Neutrophil (primary cell): ENCODE measurements around the gene SYCN.

Experiments
- H3K27ac ChIP-seq: fragments of 200-600 bp; sonication (generic); 2 replicates; pipeline ENCODE4 v1.5.1; 2016; ENCODE audit warnings: mild to moderate bottlenecking, moderate library complexity
- H3K27me3 ChIP-seq: fragments of 200-600 bp; sonication (generic); 2 replicates; pipeline ENCODE4 v1.6.0; 2016; ENCODE audit warnings: mild to moderate bottlenecking
- H3K36me3 ChIP-seq: fragments of 200-600 bp; sonication (generic); 2 replicates; pipeline ENCODE4 v1.5.1; 2017
- H3K4me1 ChIP-seq, 2 experiments: fragments of 200-600 bp in 1 of 2; sonication (generic) in 1 of 2; 1 replicate in 1 of 2; 2 replicates in 1 of 2; pipeline versions ENCODE4 v1.5.1 to v1.6.1; 2013 to 2016; ENCODE audit warnings: low read depth in 1 of 2, low read length in 1 of 2, mild to moderate bottlenecking in 1 of 2, moderate library complexity in 1 of 2; ENCODE audit not compliant: control insufficient read depth in 1 of 2, insufficient read depth in 1 of 2
- H3K4me3 ChIP-seq, 2 experiments: fragments of 200-600 bp in 1 of 2; sonication (generic) in 1 of 2; 1 replicate in 1 of 2; 2 replicates in 1 of 2; pipeline ENCODE4 v1.5.1; 2013 to 2016; ENCODE audit warnings: low read depth in 1 of 2, low read length in 1 of 2, mild to moderate bottlenecking in 1 of 2, moderate library complexity in 1 of 2
- H3K9me3 ChIP-seq: fragments of 200-600 bp; sonication (generic); 2 replicates; pipeline ENCODE4 v1.5.1; 2016
- CTCF ChIP-seq: fragments of 200-600 bp; sonication (generic); IDR thresholded peaks from 2 replicates; pipeline ENCODE4 v1.5.1; 2016; ENCODE audit warnings: antibody characterized with exemption

The SYCN gene

GRCh38 chr19:39195755-39196154 lies 8.3 kb downstream of the SYCN start:
- H3K36me3 ChIP-seq = no peaks in the 10 kb centered on the region
- H3K27me3 ChIP-seq = peaks cover 76% of the 10 kb centered on the region
- no peaks in the 10 kb centered on the region for H3K9me3 ChIP-seq
- no peak overlapping the region for H3K4me3 ChIP-seq
- TF ChIP-seq CTCF = no peak
- no peak overlapping the region for H3K27ac ChIP-seq
- H3K4me1 ChIP-seq = no peaks in the 10 kb centered on the region

- no peak overlapping the region for H3K4me3 ChIP-seq
- TF ChIP-seq CTCF = no peak
- no peak overlapping the region for H3K27ac ChIP-seq
- no peaks in the 10 kb centered on the region for H3K36me3 ChIP-seq
- peaks cover 68% of the 10 kb centered on the region for H3K27me3 ChIP-seq
- H3K4me1 ChIP-seq = no peaks in the 10 kb centered on the region
- H3K9me3 ChIP-seq = no peaks in the 10 kb centered on the region
Observed at GRCh38 chr19:39194832-39195542, 9.1 kb downstream of the SYCN start.

GRCh38 chr19:39193803-39194202 lies 10.3 kb downstream of the SYCN start:
- no peak for TF ChIP-seq CTCF
- Histone ChIP-seq H3K4me3 (no peak overlapping the region), H3K36me3 (no peaks in the 10 kb centered on the region), H3K27me3 (peaks cover 69% of the 10 kb centered on the region), H3K27ac (no peak overlapping the region), H3K4me1 (no peaks in the 10 kb centered on the region), H3K9me3 (no peaks in the 10 kb centered on the region)

- Histone ChIP-seq H3K27ac (no peak overlapping the region), H3K4me3 (no peak overlapping the region), H3K36me3 (no peaks in the 10 kb centered on the region), H3K9me3 (no peaks in the 10 kb centered on the region), H3K4me1 (no peaks in the 10 kb centered on the region), H3K27me3 (peaks cover 60% of the 10 kb centered on the region)
- no peak for TF ChIP-seq CTCF
Observed at GRCh38 chr19:39192846-39193245, 11.2 kb downstream of the SYCN start.

GRCh38 chr19:39190768-39191167 lies 13.3 kb downstream of the SYCN start:
- no peaks in the 10 kb centered on the region for H3K4me1 ChIP-seq
- H3K27me3 ChIP-seq = peaks cover 39% of the 10 kb centered on the region
- H3K36me3 ChIP-seq = no peaks in the 10 kb centered on the region
- H3K27ac ChIP-seq = no peak overlapping the region
- H3K4me3 ChIP-seq = no peak overlapping the region
- no peaks in the 10 kb centered on the region for H3K9me3 ChIP-seq
- no peak for TF ChIP-seq CTCF
